SU-DHL-6 (cell line): ENCODE results near the gene CD52.

Experiments
- H2AFZ ChIP-seq: fragments of 200-600 bp; sonication (generic); 2 replicates; pipeline ENCODE4 v1.6.1; 2014; ENCODE audit warnings: low read depth, mild to moderate bottlenecking, moderate library complexity, mixed read lengths, antibody characterized with exemption, low read length; ENCODE audit not compliant: severe bottlenecking
- H3F3A ChIP-seq: fragments of 200-600 bp; shearing (Covaris generic); 2 replicates; pipeline ENCODE4 v1.6.0; 2016; ENCODE audit warnings: antibody characterized with exemption, mild to moderate bottlenecking; ENCODE audit not compliant: insufficient read depth
- H3K27ac ChIP-seq: fragments of 200-600 bp; sonication (generic); 2 replicates; pipeline ENCODE4 v1.5.1; 2016; ENCODE audit warnings: low read depth, mild to moderate bottlenecking, low read length, moderate library complexity, mixed read lengths
- H3K27me3 ChIP-seq: fragments of 200-600 bp; sonication (generic), shearing (Covaris generic); 2 replicates; pipeline ENCODE4 v1.6.0; 2014; ENCODE audit warnings: mild to moderate bottlenecking, low read length
- H3K36me3 ChIP-seq: fragments of 200-600 bp; sonication (generic); 2 replicates; pipeline ENCODE4 v1.6.1; 2014; ENCODE audit warnings: mild to moderate bottlenecking, low read length, mixed read lengths
- H3K4me2 ChIP-seq: fragments of 300-600, 200-600 bp; shearing (Covaris generic), sonication (generic); 2 replicates; pipeline ENCODE4 v1.6.0; 2014; ENCODE audit warnings: low read length, low read depth, mild to moderate bottlenecking; ENCODE audit not compliant: poor library complexity, severe bottlenecking
- H3K4me3 ChIP-seq: fragments of 200-600 bp; sonication (generic); 2 replicates; pipeline ENCODE4 v1.5.1; 2014; ENCODE audit warnings: antibody characterized with exemption, low read length, mild to moderate bottlenecking, mixed read lengths; ENCODE audit not compliant: insufficient read depth, poor library complexity, severe bottlenecking
- H3K79me2 ChIP-seq: fragments of 200-600 bp; sonication (generic); 2 replicates; pipeline ENCODE4 v1.6.1; 2014; ENCODE audit warnings: mild to moderate bottlenecking, low read length, moderate library complexity; ENCODE audit not compliant: insufficient read depth
- H3K9ac ChIP-seq: fragments of 200-600 bp; sonication (generic); 2 replicates; pipeline ENCODE4 v1.7.0; 2014; ENCODE audit warnings: mild to moderate bottlenecking, low read length
- H3K9me2 ChIP-seq: fragments of 200-600 bp; sonication (generic); replicated peaks from 2 replicates; pipeline ENCODE4 v1.6.1; 2014; ENCODE audit warnings: low read length; ENCODE audit not compliant: insufficient read depth
- H3K9me3 ChIP-seq: fragments of 200-600 bp; sonication (generic); 2 replicates; pipeline ENCODE4 v1.6.1; 2014; ENCODE audit warnings: low read length, mixed read lengths; ENCODE audit not compliant: insufficient read depth
- H4K20me1 ChIP-seq: fragments of 200-600 bp; sonication (generic); 2 replicates; pipeline ENCODE4 v1.6.1; 2014; ENCODE audit warnings: low read depth, mild to moderate bottlenecking, antibody characterized with exemption, low read length, moderate library complexity, mixed read lengths
- CTCF ChIP-seq: fragments of 200-600 bp; sonication (generic); IDR thresholded peaks from one replicate; pipeline ENCODE4 v1.5.1; 2017; ENCODE audit warnings: antibody characterized with exemption, mild to moderate bottlenecking, low read length, moderate library complexity; ENCODE audit not compliant: insufficient read depth, poor library complexity, severe bottlenecking
- EZH2phosphoT487 ChIP-seq: fragments of 200-600 bp; sonication (generic), shearing (Covaris generic); conservative IDR thresholded peaks from 2 replicates; pipeline ENCODE4 v1.6.1; 2018; ENCODE audit warnings: mild to moderate bottlenecking, antibody characterized with exemption, low read length, moderate library complexity, mixed read lengths

Gene CD52

GRCh38 chr1:26356106-26356505 is 38.3 kb downstream of the CD52 start:
- no peak overlapping the region for H3K27ac ChIP-seq
- H3K36me3 ChIP-seq, result no peaks in the 10 kb centered on the region
- H3K79me2 ChIP-seq, result no peaks in the 10 kb centered on the region
- no peaks in the 10 kb centered on the region for H3K9me3 ChIP-seq
- no peaks in the 10 kb centered on the region for H4K20me1 ChIP-seq
- no peak overlapping the region for H2AFZ ChIP-seq
- no peaks in the 10 kb centered on the region for H3F3A ChIP-seq
- no peak for TF ChIP-seq CTCF
- TF ChIP-seq EZH2phosphoT487, result no peak
- no peaks in the 10 kb centered on the region for H3K9me2 ChIP-seq
- no peak overlapping the region for H3K4me2 ChIP-seq
- H3K27me3 ChIP-seq, result no peaks in the 10 kb centered on the region
- no peak overlapping the region for H3K4me3 ChIP-seq
- H3K9ac ChIP-seq, result no peak overlapping the region

- H3K9ac ChIP-seq, result no peak overlapping the region
- H3K27me3 ChIP-seq, result no peaks in the 10 kb centered on the region
- H3K4me2 ChIP-seq, result no peak overlapping the region
Observed at GRCh38 chr1:26357121-26357602, 39.4 kb downstream of the CD52 start.

GRCh38 chr1:26358411-26359384 is 40.9 kb downstream of the CD52 start:
- Histone ChIP-seq H3K27ac (no peak overlapping the region), H3K9me3 (no peaks in the 10 kb centered on the region), H2AFZ (no peak overlapping the region), H3K4me2 (no peak overlapping the region), H3K79me2 (no peaks in the 10 kb centered on the region), H3F3A (no peaks in the 10 kb centered on the region), H3K36me3 (no peaks in the 10 kb centered on the region), H3K4me3 (no peak overlapping the region), H3K9ac (no peak overlapping the region), H3K9me2 (no peaks in the 10 kb centered on the region), H3K27me3 (no peaks in the 10 kb centered on the region), H4K20me1 (no peaks in the 10 kb centered on the region)
- TF ChIP-seq EZH2phosphoT487 (no peak), CTCF (no peak)

More at GRCh38 chr1:26357121-26357602, 39.4 kb downstream of the CD52 start:
- Histone ChIP-seq H3K9me2 (no peaks in the 10 kb centered on the region), H3K4me3 (no peak overlapping the region), H3F3A (no peaks in the 10 kb centered on the region), H4K20me1 (no peaks in the 10 kb centered on the region), H3K36me3 (no peaks in the 10 kb centered on the region), H3K9me3 (no peaks in the 10 kb centered on the region), H2AFZ (no peak overlapping the region), H3K79me2 (no peaks in the 10 kb centered on the region), H3K27ac (no peak overlapping the region)
- TF ChIP-seq EZH2phosphoT487 (no peak), CTCF (no peak)
